SK-N-SH (cell line): ENCODE results near the gene GTF2A1L.
A peak's percentile ranks its signal among the peaks of the same experiment; 100 is the strongest.

Experiments used
- EZH2phosphoT487 ChIP-seq: fragments of 200-600 bp; sonication (generic); IDR thresholded peaks from 2 replicates; pipeline ENCODE4 v1.6.1; 2017; ENCODE audit warnings: low read depth, mixed run types, mild to moderate bottlenecking, antibody characterized with exemption, moderate library complexity, borderline replicate concordance
- FOXM1 ChIP-seq: IDR thresholded peaks from 2 replicates; pipeline ENCODE4 v1.4.0; 2012; ENCODE audit warnings: low read depth, mild to moderate bottlenecking
- GABPA ChIP-seq: IDR thresholded peaks from 2 replicates; pipeline ENCODE4 v1.4.0; 2012; ENCODE audit warnings: low read depth, mild to moderate bottlenecking
- MEF2A ChIP-seq: IDR thresholded peaks from 2 replicates; pipeline ENCODE4 v1.4.0; 2012; ENCODE audit warnings: low read depth, borderline replicate concordance
- POLR2AphosphoS5 ChIP-seq: IDR thresholded peaks from 2 replicates; pipeline ENCODE4 v1.6.1; 2012; ENCODE audit warnings: low read depth, low read length
- RAD21 ChIP-seq: IDR thresholded peaks from 2 replicates; pipeline ENCODE4 v1.6.1; 2012; ENCODE audit warnings: mild to moderate bottlenecking, low read length
- SIN3A ChIP-seq: IDR thresholded peaks from 2 replicates; pipeline ENCODE4 v1.6.1; 2012; ENCODE audit warnings: low read depth, mild to moderate bottlenecking, low read length, moderate library complexity, borderline replicate concordance
- TAF1 ChIP-seq: IDR thresholded peaks from 2 replicates; pipeline ENCODE4 v1.6.1; 2012; ENCODE audit warnings: low read depth, mild to moderate bottlenecking, low read length, moderate library complexity, borderline replicate concordance
- YY1 ChIP-seq: IDR thresholded peaks from 2 replicates; pipeline ENCODE4 v1.4.0; 2012; ENCODE audit warnings: low read depth, mild to moderate bottlenecking
- TF ChIP-seq, protein P1 (sequence below): fragments of 200-600 bp; sonication (generic); IDR thresholded peaks from 2 replicates; pipeline ENCODE4 v1.6.1; 2017; ENCODE audit warnings: antibody characterized with exemption, mild to moderate bottlenecking, moderate library complexity
- TF ChIP-seq, protein P2 (sequence below): IDR thresholded peaks from 2 replicates; pipeline ENCODE4 v1.4.0; 2012; ENCODE audit warnings: low read depth, borderline replicate concordance

DNA sequence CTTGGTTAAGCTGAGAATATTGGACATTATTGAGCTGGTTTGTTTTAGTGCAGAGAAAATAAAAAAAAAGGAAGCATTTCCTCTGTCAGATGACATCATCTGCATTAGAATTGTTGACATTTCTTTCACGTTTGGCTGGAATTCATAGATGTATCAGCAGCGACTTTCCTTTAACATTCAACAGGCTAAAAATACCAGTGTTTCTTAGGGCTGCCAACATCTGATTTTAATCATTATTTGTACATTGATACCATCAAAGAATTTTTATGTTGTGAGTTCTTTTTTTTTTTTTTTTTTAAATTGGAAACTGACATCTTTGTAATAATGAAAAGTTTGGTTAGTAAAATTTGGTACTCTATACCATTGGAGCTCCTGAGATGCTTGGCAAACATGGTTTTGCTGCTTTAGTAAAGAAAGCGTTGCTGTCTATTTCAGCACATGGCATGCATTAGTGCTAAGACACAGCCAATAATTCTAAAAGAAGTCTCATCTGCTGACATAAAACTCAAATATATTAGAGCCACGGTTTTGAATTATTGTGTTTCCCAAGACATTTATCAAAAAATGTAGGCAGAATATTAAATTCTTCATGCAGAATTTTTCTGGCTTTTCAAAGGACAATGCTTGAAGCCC, 33.6 kb downstream of the GTF2A1L start:
- TF ChIP-seq EZH2phosphoT487 = no peak
- TF ChIP-seq, protein P1, sequence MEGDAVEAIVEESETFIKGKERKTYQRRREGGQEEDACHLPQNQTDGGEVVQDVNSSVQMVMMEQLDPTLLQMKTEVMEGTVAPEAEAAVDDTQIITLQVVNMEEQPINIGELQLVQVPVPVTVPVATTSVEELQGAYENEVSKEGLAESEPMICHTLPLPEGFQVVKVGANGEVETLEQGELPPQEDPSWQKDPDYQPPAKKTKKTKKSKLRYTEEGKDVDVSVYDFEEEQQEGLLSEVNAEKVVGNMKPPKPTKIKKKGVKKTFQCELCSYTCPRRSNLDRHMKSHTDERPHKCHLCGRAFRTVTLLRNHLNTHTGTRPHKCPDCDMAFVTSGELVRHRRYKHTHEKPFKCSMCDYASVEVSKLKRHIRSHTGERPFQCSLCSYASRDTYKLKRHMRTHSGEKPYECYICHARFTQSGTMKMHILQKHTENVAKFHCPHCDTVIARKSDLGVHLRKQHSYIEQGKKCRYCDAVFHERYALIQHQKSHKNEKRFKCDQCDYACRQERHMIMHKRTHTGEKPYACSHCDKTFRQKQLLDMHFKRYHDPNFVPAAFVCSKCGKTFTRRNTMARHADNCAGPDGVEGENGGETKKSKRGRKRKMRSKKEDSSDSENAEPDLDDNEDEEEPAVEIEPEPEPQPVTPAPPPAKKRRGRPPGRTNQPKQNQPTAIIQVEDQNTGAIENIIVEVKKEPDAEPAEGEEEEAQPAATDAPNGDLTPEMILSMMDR = no peak
- TF ChIP-seq TAF1 = no peak
- no peak for TF ChIP-seq GABPA
- TF ChIP-seq RAD21 = no peak
- TF ChIP-seq, protein P2, sequence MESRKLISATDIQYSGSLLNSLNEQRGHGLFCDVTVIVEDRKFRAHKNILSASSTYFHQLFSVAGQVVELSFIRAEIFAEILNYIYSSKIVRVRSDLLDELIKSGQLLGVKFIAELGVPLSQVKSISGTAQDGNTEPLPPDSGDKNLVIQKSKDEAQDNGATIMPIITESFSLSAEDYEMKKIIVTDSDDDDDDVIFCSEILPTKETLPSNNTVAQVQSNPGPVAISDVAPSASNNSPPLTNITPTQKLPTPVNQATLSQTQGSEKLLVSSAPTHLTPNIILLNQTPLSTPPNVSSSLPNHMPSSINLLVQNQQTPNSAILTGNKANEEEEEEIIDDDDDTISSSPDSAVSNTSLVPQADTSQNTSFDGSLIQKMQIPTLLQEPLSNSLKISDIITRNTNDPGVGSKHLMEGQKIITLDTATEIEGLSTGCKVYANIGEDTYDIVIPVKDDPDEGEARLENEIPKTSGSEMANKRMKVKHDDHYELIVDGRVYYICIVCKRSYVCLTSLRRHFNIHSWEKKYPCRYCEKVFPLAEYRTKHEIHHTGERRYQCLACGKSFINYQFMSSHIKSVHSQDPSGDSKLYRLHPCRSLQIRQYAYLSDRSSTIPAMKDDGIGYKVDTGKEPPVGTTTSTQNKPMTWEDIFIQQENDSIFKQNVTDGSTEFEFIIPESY = no peak
- peak; percentile 48; the same call in 1 of the 2 replicates for TF ChIP-seq POLR2AphosphoS5
- TF ChIP-seq FOXM1 = no peak
- peak; percentile 36; the same call in 1 of the 2 replicates for TF ChIP-seq SIN3A
- TF ChIP-seq MEF2A = peak; percentile 81
- TF ChIP-seq YY1 = no peak
